A673 (cell line): ENCODE results near the gene RICTOR. TPM values are rescaled to one million over a fixed set of nuclear protein-coding genes. Genes with fewer than 3 reads are reported as not detected.

Experiments used
- BruUV-seq: library from RNA; stranded (reverse); fragments of 400-500 nt; replicated peaks from 2 replicates; lab custom pipeline; 2021; lab: Mats Ljungman, UMichigan
- CTCF ChIA-PET: fragments of 300-600 bp; sonication (Branson Sonifier 250); formaldehyde crosslinking; loops from one replicate; lab custom pipeline; 2022; ENCODE audit warnings: antibody characterized with exemption; lab: Charles Lee
- POLR2A ChIA-PET: fragments of 300-600 bp; sonication (Branson Sonifier 250); formaldehyde crosslinking; loops from one replicate; lab custom pipeline; 2022; ENCODE audit warnings: antibody characterized with exemption; ENCODE audit not compliant: low non-redundant PET; lab: Charles Lee
- DNase-seq: peaks from one replicate; pipeline ENCODE4 v3.0.0-alpha.2; 2015; ENCODE audit warnings: low spot score
- H3K27ac ChIP-seq: fragments of 200-600 bp; sonication (generic); 2 replicates; pipeline ENCODE4 v1.5.1; 2016; ENCODE audit warnings: mixed run types, low read depth, mild to moderate bottlenecking, mixed read lengths, antibody characterized with exemption, low read length; ENCODE audit not compliant: poor library complexity, severe bottlenecking
- H3K27me3 ChIP-seq: fragments of 200-600 bp; sonication (generic); replicated peaks from 2 replicates; pipeline ENCODE4 v1.6.1; 2017; ENCODE audit warnings: mixed run types, low read depth, mild to moderate bottlenecking, mixed read lengths, antibody characterized with exemption, low read length; ENCODE audit not compliant: insufficient read depth, poor library complexity
- H3K36me3 ChIP-seq: fragments of 200-600 bp; sonication (generic); 2 replicates; pipeline ENCODE4 v1.6.1; 2016; ENCODE audit warnings: mixed run types, mild to moderate bottlenecking, mixed read lengths, antibody characterized with exemption, low read length; ENCODE audit not compliant: insufficient read depth, poor library complexity, severe bottlenecking
- H3K4me1 ChIP-seq: fragments of 200-600 bp; sonication (generic); 2 replicates; pipeline ENCODE4 v1.6.1; 2017; ENCODE audit warnings: mixed run types, mild to moderate bottlenecking, mixed read lengths, antibody characterized with exemption, low read length; ENCODE audit not compliant: insufficient read depth, poor library complexity, severe bottlenecking
- H3K4me3 ChIP-seq: fragments of 200-600 bp; sonication (generic); 2 replicates; pipeline ENCODE4 v1.5.1; 2016; ENCODE audit warnings: low read depth, mixed run types, mild to moderate bottlenecking, mixed read lengths, low read length; ENCODE audit not compliant: poor library complexity, severe bottlenecking
- H3K9me3 ChIP-seq: fragments of 200-600 bp; sonication (generic); 2 replicates; pipeline ENCODE4 v1.6.1; 2016; ENCODE audit warnings: mixed run types, low read depth, mild to moderate bottlenecking, mixed read lengths, antibody characterized with exemption, low read length; ENCODE audit not compliant: poor library complexity, severe bottlenecking
- EZH2 ChIP-seq: fragments of 200-600 bp; sonication (generic); IDR thresholded peaks from 2 replicates; pipeline ENCODE4 v1.6.1; 2017; ENCODE audit warnings: borderline replicate concordance, low read depth, mild to moderate bottlenecking, mixed read lengths, antibody characterized with exemption, low read length; ENCODE audit not compliant: poor library complexity, severe bottlenecking
- intact Hi-C: fragments of 100-400 bp; cut with micrococcal nuclease; formaldehyde crosslinking; loops from one replicate; pipeline ENCODE4 v1.10.0; 2022; ENCODE audit not compliant: unreplicated experiment
- total RNA-seq: library from RNA; stranded (reverse); gene quantifications from 2 replicates; pipeline ENCODE4 v1.2.3, GENCODE V29; 2021
- TF ChIP-seq, protein P1 (sequence below): fragments of 300-800, 200-600 bp; sonication (generic); conservative IDR thresholded peaks from 2 replicates; pipeline ENCODE4 v1.5.1; 2017; ENCODE audit warnings: low read depth, mild to moderate bottlenecking, antibody characterized with exemption, low read length, moderate library complexity, mixed read lengths

RICTOR gene
- total RNA-seq, 1 experiment from 2014 or later, result 23.3 TPM

- no peaks in the 10 kb centered on the region for H3K36me3 ChIP-seq
- ChIA-PET POLR2A (no interaction called here), CTCF (interaction anchor here (0.6 kb wide), 1 partner anchor 460 kb away, joined by 3 read pairs; no protein-coding TSS in a partner anchor)
- H3K27me3 ChIP-seq, result peaks cover 44% of the 10 kb centered on the region
- no peak for TF ChIP-seq EZH2
- TF ChIP-seq, protein P1, sequence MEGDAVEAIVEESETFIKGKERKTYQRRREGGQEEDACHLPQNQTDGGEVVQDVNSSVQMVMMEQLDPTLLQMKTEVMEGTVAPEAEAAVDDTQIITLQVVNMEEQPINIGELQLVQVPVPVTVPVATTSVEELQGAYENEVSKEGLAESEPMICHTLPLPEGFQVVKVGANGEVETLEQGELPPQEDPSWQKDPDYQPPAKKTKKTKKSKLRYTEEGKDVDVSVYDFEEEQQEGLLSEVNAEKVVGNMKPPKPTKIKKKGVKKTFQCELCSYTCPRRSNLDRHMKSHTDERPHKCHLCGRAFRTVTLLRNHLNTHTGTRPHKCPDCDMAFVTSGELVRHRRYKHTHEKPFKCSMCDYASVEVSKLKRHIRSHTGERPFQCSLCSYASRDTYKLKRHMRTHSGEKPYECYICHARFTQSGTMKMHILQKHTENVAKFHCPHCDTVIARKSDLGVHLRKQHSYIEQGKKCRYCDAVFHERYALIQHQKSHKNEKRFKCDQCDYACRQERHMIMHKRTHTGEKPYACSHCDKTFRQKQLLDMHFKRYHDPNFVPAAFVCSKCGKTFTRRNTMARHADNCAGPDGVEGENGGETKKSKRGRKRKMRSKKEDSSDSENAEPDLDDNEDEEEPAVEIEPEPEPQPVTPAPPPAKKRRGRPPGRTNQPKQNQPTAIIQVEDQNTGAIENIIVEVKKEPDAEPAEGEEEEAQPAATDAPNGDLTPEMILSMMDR, result no peak
- no TSS peak for BruUV-seq
- no peak overlapping the region for H3K27ac ChIP-seq
- intact Hi-C loops, result no loop called here
- DNase-seq, result no peak
- no peak overlapping the region for H3K4me3 ChIP-seq
- no peaks in the 10 kb centered on the region for H3K4me1 ChIP-seq
- H3K9me3 ChIP-seq, result no peaks in the 10 kb centered on the region
Measured at GRCh38 chr5:39120052-39120420, 45.8 kb upstream of the RICTOR start.

GRCh38 chr5:39119404-39120051 lies 45.3 kb upstream of the RICTOR start:
- H3K4me1 ChIP-seq, result no peaks in the 10 kb centered on the region
- ChIA-PET CTCF (interaction anchor here (0.6 kb wide), 1 partner anchor 459 kb away, joined by 3 read pairs; no protein-coding TSS in a partner anchor), POLR2A (no interaction called here)
- no TSS peak for BruUV-seq
- H3K36me3 ChIP-seq, result no peaks in the 10 kb centered on the region
- peaks cover 44% of the 10 kb centered on the region for H3K27me3 ChIP-seq
- DNase-seq, result no peak
- no peaks in the 10 kb centered on the region for H3K9me3 ChIP-seq
- no peak for TF ChIP-seq EZH2
- TF ChIP-seq, protein P1, result no peak
- H3K4me3 ChIP-seq, result no peak overlapping the region
- intact Hi-C loops, result no loop called here
- no peak overlapping the region for H3K27ac ChIP-seq

- intact Hi-C loops, result no loop called here
- TF ChIP-seq, protein P1, result no peak
- TF ChIP-seq EZH2, result no peak
- H3K27ac ChIP-seq, result no peak overlapping the region
- H3K9me3 ChIP-seq, result no peaks in the 10 kb centered on the region
- ChIA-PET POLR2A (no interaction called here), CTCF (interaction anchor here (0.5 kb wide), 1 partner anchor 702 kb away, joined by 13 read pairs; no protein-coding TSS in a partner anchor)
- H3K27me3 ChIP-seq, result peaks cover 44% of the 10 kb centered on the region
- H3K36me3 ChIP-seq, result no peaks in the 10 kb centered on the region
- DNase-seq, result no peak
- BruUV-seq, result no TSS peak
- H3K4me3 ChIP-seq, result no peak overlapping the region
- H3K4me1 ChIP-seq, result no peaks in the 10 kb centered on the region
Measured at GRCh38 chr5:39118638-39119037, 44.4 kb upstream of the RICTOR start.
